ENCODE measurements around the gene MCRIP2.

GRCh38 chr16:625977-626765 is 15.5 kb upstream of the MCRIP2 start:
- TF ChIP-seq POLR2A (IDR thresholded peaks at IDR 0.05; ENCODE audit: low read length) = no peak
- TF ChIP-seq MAZ (IDR thresholded peaks at IDR 0.05; ENCODE audit: borderline replicate concordance, low read depth, low read length) = no peak
- TF ChIP-seq CTCF (IDR thresholded peaks at IDR 0.05) = no peak
- no peak for TF ChIP-seq EP300 (IDR thresholded peaks at IDR 0.05)
- TF ChIP-seq EHF (CRISPR knock-in tag; IDR thresholded peaks at IDR 0.05) = no peak
- TF ChIP-seq RAD21 (conservative IDR thresholded peaks at IDR 0.05 in 1 of 2, IDR thresholded peaks at IDR 0.05 in 1 of 2) = no peak
- TF ChIP-seq, protein P1, sequence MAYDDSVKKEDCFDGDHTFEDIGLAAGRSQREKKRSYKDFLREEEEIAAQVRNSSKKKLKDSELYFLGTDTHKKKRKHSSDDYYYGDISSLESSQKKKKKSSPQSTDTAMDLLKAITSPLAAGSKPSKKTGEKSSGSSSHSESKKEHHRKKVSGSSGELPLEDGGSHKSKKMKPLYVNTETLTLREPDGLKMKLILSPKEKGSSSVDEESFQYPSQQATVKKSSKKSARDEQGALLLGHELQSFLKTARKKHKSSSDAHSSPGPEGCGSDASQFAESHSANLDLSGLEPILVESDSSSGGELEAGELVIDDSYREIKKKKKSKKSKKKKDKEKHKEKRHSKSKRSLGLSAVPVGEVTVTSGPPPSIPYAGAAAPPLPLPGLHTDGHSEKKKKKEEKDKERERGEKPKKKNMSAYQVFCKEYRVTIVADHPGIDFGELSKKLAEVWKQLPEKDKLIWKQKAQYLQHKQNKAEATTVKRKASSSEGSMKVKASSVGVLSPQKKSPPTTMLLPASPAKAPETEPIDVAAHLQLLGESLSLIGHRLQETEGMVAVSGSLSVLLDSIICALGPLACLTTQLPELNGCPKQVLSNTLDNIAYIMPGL (CRISPR knock-in tag; IDR thresholded peaks at IDR 0.05; ENCODE audit: borderline replicate concordance) = no peak
- TF ChIP-seq CBX2 (IDR thresholded peaks at IDR 0.05; ENCODE audit: borderline replicate concordance, low read depth) = no peak
- TF ChIP-seq, protein P2, sequence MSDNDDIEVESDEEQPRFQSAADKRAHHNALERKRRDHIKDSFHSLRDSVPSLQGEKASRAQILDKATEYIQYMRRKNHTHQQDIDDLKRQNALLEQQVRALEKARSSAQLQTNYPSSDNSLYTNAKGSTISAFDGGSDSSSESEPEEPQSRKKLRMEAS (IDR thresholded peaks at IDR 0.05) = no peak
- no peak for TF ChIP-seq HDAC2 (IDR thresholded peaks at IDR 0.05)
- no peak for TF ChIP-seq REST (IDR thresholded peaks at IDR 0.05)
- no peak for TF ChIP-seq RFX5 (IDR thresholded peaks at IDR 0.05)
